ENCODE results near the gene SIN3B.

DNA sequence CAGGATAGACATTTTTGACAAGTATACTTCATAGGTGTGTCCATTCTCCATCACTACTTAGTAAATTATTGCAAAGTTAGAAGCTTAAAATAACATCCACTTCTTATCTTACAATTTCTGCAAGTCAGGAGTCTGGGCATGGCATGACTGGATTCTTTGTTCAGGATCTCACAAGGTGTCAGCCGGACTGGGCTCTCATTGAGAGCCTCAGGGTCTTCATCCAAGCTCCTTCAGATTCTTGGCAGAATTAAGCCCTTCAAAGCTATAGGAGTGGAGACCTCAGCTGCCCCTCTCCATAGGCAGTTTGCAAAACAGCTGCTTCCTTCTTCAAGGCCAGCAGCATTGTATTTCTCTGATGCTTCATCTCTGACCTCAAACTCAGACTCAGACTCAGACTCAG is 9.1 kb upstream of the SIN3B start:
- TF ChIP-seq, protein P1, sequence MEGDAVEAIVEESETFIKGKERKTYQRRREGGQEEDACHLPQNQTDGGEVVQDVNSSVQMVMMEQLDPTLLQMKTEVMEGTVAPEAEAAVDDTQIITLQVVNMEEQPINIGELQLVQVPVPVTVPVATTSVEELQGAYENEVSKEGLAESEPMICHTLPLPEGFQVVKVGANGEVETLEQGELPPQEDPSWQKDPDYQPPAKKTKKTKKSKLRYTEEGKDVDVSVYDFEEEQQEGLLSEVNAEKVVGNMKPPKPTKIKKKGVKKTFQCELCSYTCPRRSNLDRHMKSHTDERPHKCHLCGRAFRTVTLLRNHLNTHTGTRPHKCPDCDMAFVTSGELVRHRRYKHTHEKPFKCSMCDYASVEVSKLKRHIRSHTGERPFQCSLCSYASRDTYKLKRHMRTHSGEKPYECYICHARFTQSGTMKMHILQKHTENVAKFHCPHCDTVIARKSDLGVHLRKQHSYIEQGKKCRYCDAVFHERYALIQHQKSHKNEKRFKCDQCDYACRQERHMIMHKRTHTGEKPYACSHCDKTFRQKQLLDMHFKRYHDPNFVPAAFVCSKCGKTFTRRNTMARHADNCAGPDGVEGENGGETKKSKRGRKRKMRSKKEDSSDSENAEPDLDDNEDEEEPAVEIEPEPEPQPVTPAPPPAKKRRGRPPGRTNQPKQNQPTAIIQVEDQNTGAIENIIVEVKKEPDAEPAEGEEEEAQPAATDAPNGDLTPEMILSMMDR (IDR thresholded peaks at IDR 0.05; ENCODE audit: low read depth, low read length, poor library complexity, severe bottlenecking), result no peak
- no peak for TF ChIP-seq EZH2phosphoT487 (IDR thresholded peaks at IDR 0.05; ENCODE audit: borderline replicate concordance, low read length)
